HepG2 (cell line): Measurements from ENCODE around the gene PLSCR1. TPM values are rescaled to one million over a fixed set of nuclear protein-coding genes. Genes with fewer than 3 reads are reported as not detected.
"Not testable (repeated sequence)": the region's sequence is repeated elsewhere in the genome, so short reads cannot be mapped to it uniquely, and the experiment has no call there.

Experiments
- ATAC-seq: fragments of 200-7000 bp; cut with Tn5 transposase; 3 replicates; pipeline ENCODE4 v1.9.1; 2020; ENCODE audit warnings: mild to moderate bottlenecking, moderate library complexity
- BruUV-seq: library from RNA; stranded (reverse); fragments of 400-500 nt; replicated peaks from 2 replicates; lab custom pipeline; 2021; lab: Mats Ljungman, UMichigan
- CTCF ChIA-PET: fragments of 300-600 bp; formaldehyde crosslinking; extraction: SDS; loops from one replicate; lab custom pipeline; 2021; ENCODE audit warnings: low total read pairs, inconsistent platforms, low intra/inter-chr PET ratio; lab: Yijun Ruan, JAX
- POLR2A ChIA-PET: fragments of 350-600 bp; sonication (Branson Sonifier 250); formaldehyde crosslinking; loops from one replicate; lab custom pipeline; 2020; ENCODE audit warnings: antibody characterized with exemption, inconsistent platforms; lab: Yijun Ruan, JAX
- DNase-seq: peaks from one replicate; pipeline ENCODE4 v3.0.0-alpha.2; 2015; ENCODE audit warnings: low spot score
- FAIRE-seq: peaks from 3 replicates; lab custom pipeline; 2011; peaks lifted over from hg19 to GRCh38; lab: Jason Lieb, UNC
- H2AFZ ChIP-seq: one replicate; pipeline ENCODE4 v1.6.1; 2011; ENCODE audit warnings: low read length, inconsistent platforms
- H3K27ac ChIP-seq: fragments of 300-600 bp; 3 replicates; pipeline ENCODE4 v1.8.0; 2011; ENCODE audit warnings: mixed run types, mild to moderate bottlenecking, mixed read lengths, low read length, inconsistent platforms; ENCODE audit not compliant: insufficient read depth; ENCODE audit errors: extremely low read length
- H3K27me3 ChIP-seq, 2 experiments: fragments of 200-600 bp in 1 of 2; 2 replicates in 1 of 2; 3 replicates in 1 of 2; pipeline versions ENCODE4 v1.6.0 to v1.8.0; 2011; ENCODE audit warnings: low read length in 2 of 2, mild to moderate bottlenecking in 2 of 2, moderate library complexity in 2 of 2, inconsistent platforms in 1 of 2; ENCODE audit not compliant: insufficient read depth in 2 of 2, control insufficient read depth in 1 of 2
- H3K36me3 ChIP-seq, 2 experiments: fragments of 200-600 bp in 1 of 2; replicated peaks in 1 of 2; 2 replicates in 1 of 2; 3 replicates in 1 of 2; pipeline versions ENCODE4 v1.5.1 to v1.8.0; 2011; ENCODE audit warnings: low read length in 2 of 2, inconsistent platforms in 1 of 2; ENCODE audit not compliant: insufficient read depth in 2 of 2, control insufficient read depth in 1 of 2
- H3K4me1 ChIP-seq: 2 replicates; pipeline ENCODE4 v1.5.1; 2012; ENCODE audit warnings: low read length, inconsistent platforms; ENCODE audit not compliant: insufficient read depth
- H3K4me2 ChIP-seq: 2 replicates; pipeline ENCODE4 v1.6.0; 2011; ENCODE audit warnings: low read depth, low read length, inconsistent platforms
- H3K4me3 ChIP-seq, 3 experiments: fragments of 200-600 bp in 1 of 3; sonication (generic), shearing (Covaris generic) in 1 of 3; replicated peaks in 1 of 3; 2 replicates each; pipeline ENCODE4 v1.5.1; 2011 to 2016; ENCODE audit warnings: low read length in 3 of 3, inconsistent platforms in 2 of 3, low read depth in 2 of 3, mild to moderate bottlenecking in 2 of 3, control low read depth in 1 of 3, mixed read lengths in 1 of 3; ENCODE audit not compliant: insufficient read depth in 1 of 3
- H3K79me2 ChIP-seq: one replicate; pipeline ENCODE4 v1.6.1; 2011; ENCODE audit warnings: low read length, inconsistent platforms; ENCODE audit not compliant: insufficient read depth
- H3K9ac ChIP-seq: 2 replicates; pipeline ENCODE4 v1.6.0; 2011; ENCODE audit warnings: mild to moderate bottlenecking, low read depth, low read length, inconsistent platforms; ENCODE audit not compliant: insufficient read depth
- H3K9me3 ChIP-seq: 2 replicates; pipeline ENCODE4 v1.5.1; 2012; ENCODE audit warnings: mild to moderate bottlenecking, low read length
- H4K20me1 ChIP-seq: 2 replicates; pipeline ENCODE4 v1.6.0; 2011; ENCODE audit warnings: inconsistent platforms, mild to moderate bottlenecking, low read length, moderate library complexity; ENCODE audit not compliant: insufficient read depth
- HNF4A ChIP-seq: sonication (generic); formaldehyde crosslinking; IDR thresholded peaks from 2 replicates; pipeline ENCODE4 v1.4.0; 2020; ENCODE audit warnings: missing genetic modification reagents
- MAFF ChIP-seq: IDR thresholded peaks from 2 replicates; pipeline ENCODE4 v1.6.1; 2011; ENCODE audit warnings: low read depth, low read length, improper control_type of control experiment
- MAFK ChIP-seq, 2 experiments: IDR thresholded peaks in 1 of 2; conservative IDR thresholded peaks in 1 of 2; 2 replicates each; pipeline ENCODE4 v1.6.1; 2011; ENCODE audit warnings: improper control_type of control experiment in 2 of 2, low read length in 2 of 2
- SIX1 ChIP-seq: sonication (generic); formaldehyde crosslinking; IDR thresholded peaks from 2 replicates; pipeline ENCODE4 v1.4.0; 2020; ENCODE audit warnings: missing genetic modification reagents, borderline replicate concordance
- whole genome bisulfite sequencing: methylation state at CpG from one replicate; pipeline ENCODE4 v1.1.6; 2017; ENCODE audit warnings: low lambda C conversion rate; 5-methylcytosine and 5-hydroxymethylcytosine counted together
- in situ Hi-C: cut with HindIII; loops from 2 replicates; pipeline ENCODE4 v1.10.0; 2017; ENCODE audit warnings: low pct_unique_long_range_greater_than_20kb; ENCODE audit not compliant: extremely low pct_ligation_motif_present
- intact Hi-C: fragments of 100-400 bp; cut with micrococcal nuclease; formaldehyde crosslinking; loops from one replicate; pipeline ENCODE4 v1.10.0; 2022; ENCODE audit not compliant: unreplicated experiment
- polyA plus RNA-seq, 8 experiments: library from polyadenylated mRNA; depleted of rRNA in 3 of 8; stranded (reverse) in 7 of 8; unstranded in 1 of 8; fragments of >200 nt; fragmentation: Illumina TruSeq in 4 of 8; extraction: Trizol in 4 of 8; gene quantifications; 2 replicates each; pipeline versions ENCODE4 v1.2.1 to v1.2.3, GENCODE V29; 2011 to 2016; ENCODE audit warnings: low read depth in 4 of 8, missing spikeins in 1 of 8, mixed read lengths in 1 of 8; ENCODE audit not compliant: insufficient read depth in 1 of 8
- total RNA-seq, 5 experiments: library from RNA; depleted of rRNA; stranded (reverse); fragments of >200 nt; fragmentation: Illumina TruSeq; extraction: Trizol; gene quantifications; 2 replicates each; pipeline ENCODE4 v1.2.3, GENCODE V29; 2016; ENCODE audit warnings: low read depth in 1 of 5

The PLSCR1 gene
- total and polyA plus RNA-seq, 2 of the 13 experiments (the other 11 are each of a cell fraction or from before 2014, with no cell fraction given) = 33.8 to 34.1 TPM

DNA sequence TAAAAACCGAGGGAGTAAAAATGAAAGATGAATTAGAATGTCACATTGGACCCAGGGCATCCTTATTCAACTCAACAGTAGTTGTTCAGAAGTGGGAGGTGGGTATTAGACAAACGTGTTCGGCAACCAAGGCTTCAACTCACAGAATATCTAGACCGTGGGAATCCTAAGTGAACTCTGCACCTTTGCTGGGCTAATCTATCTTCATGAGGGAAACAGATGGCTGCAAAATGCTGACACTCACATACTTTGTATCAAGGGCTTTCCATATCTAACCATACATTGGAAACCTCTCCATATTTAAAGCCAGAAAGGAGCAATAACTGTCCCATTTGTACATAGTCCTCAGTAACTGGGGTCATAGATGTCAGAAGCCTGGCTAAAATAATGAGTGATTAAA lies 20.9 kb downstream of the PLSCR1 start:
- Histone ChIP-seq H3K4me1 (no peaks in the 10 kb centered on the region), H4K20me1 (no peaks in the 10 kb centered on the region), H3K36me3 (peaks cover 0 to 19% of the 10 kb centered on the region in 2 experiments; a peak in 4 of 5 replicates), H3K79me2 (no peaks in the 10 kb centered on the region), H3K9ac (no peak overlapping the region), H3K27ac (no peak overlapping the region), H3K4me2 (no peak overlapping the region), H3K4me3 (no peak overlapping the region), H2AFZ (no peak overlapping the region), H3K27me3 (no peaks in the 10 kb centered on the region), H3K9me3 (no peaks in the 10 kb centered on the region)
- DNase-seq (no peak), FAIRE-seq (no peak), ATAC-seq (peak; percentile 43; the same call in 2 of the 3 replicates)
- ChIA-PET CTCF (no interaction called here), POLR2A (no interaction called here)
- in situ Hi-C loops = no loop called here
- intact Hi-C loops = no loop called here
- no TSS peak for BruUV-seq
- TF ChIP-seq MAFK (conservative IDR thresholded peaks at IDR 0.05 in 1 of 2, IDR thresholded peaks at IDR 0.05 in 1 of 2; ENCODE audit: low read length in 2 of 2) = peak in 1 of 2 experiments; percentile 40; a peak in 2 of 4 replicates
- TF ChIP-seq HNF4A (CRISPR knock-in tag) = peak; percentile 11; the same call in 1 of the 2 replicates
- no peak for TF ChIP-seq SIX1 (CRISPR knock-in tag)
- peak; percentile 28; the same call in 1 of the 2 replicates for TF ChIP-seq MAFF
- WGBS = 70% methylated on average over 4 of the region's 4 CpGs

DNA sequence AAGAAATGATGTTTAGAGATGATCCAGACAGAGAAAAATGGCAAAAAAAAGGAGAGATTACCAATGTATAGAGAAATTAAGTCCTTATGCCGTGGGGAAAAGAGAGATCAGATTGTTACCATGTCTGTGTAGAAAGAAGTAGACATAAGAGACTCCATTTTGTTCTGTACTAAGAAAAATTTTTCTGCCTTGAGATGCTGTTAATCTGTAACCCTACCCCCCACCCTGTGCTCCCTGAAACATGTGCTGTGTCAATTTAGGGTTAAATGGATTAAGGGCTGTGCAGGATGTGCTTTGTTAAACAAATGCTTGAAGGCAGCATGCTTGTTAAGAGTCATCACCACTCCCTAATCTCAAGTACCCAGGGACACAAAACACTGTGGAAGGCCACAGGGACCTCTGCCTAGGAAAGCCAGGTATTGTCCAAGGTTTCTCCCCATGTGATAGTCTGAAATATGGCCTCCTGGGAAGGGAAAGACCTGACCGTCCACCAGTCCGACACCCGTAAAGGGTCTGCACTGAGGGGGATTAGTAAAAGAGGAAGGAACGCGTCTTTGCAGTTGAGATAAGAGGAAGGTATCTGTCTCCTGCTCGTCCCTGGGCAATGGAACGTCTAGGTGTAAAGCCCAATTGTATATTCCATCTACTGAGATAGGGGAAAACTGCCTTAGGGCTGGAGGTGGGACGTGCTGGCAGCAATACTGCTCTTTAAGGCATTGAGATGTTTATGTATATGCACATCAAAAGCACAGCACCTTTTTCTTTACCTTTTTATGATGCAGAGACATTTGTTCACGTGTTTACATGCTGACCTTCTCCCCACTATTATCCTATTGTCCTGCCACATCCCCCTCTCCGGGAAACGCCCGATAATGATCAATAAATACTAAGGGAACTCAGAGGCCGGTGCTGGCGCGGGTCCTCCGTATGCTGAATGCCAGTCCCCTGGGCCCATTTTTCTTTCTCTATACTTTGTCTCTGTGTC lies 21.9 kb downstream of the PLSCR1 start:
- ATAC-seq, in situ Hi-C loops, intact Hi-C loops: not testable (repeated sequence)

More for the DNA sequence above, 21.9 kb downstream of the PLSCR1 start:
- H4K20me1 ChIP-seq, BruUV-seq, H3K27me3 ChIP-seq, POLR2A ChIA-PET, H3K79me2 ChIP-seq, H3K4me3 ChIP-seq, H3K9ac ChIP-seq, FAIRE-seq, H2AFZ ChIP-seq, H3K4me2 ChIP-seq, H3K27ac ChIP-seq, DNase-seq, H3K4me1 ChIP-seq, H3K9me3 ChIP-seq, CTCF ChIA-PET: not testable (repeated sequence)
- peaks cover 0 to 13% of the 10 kb centered on the region in 2 experiments; a peak in 4 of 5 replicates for H3K36me3 ChIP-seq
- 96% methylated on average over 17 of the region's 17 CpGs for WGBS
